ENCODE measurements around the gene MTCP1.
A peak's percentile ranks its signal among the peaks of the same experiment; 100 is the strongest.

The MTCP1 gene, protein sequence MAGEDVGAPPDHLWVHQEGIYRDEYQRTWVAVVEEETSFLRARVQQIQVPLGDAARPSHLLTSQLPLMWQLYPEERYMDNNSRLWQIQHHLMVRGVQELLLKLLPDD

DNA sequence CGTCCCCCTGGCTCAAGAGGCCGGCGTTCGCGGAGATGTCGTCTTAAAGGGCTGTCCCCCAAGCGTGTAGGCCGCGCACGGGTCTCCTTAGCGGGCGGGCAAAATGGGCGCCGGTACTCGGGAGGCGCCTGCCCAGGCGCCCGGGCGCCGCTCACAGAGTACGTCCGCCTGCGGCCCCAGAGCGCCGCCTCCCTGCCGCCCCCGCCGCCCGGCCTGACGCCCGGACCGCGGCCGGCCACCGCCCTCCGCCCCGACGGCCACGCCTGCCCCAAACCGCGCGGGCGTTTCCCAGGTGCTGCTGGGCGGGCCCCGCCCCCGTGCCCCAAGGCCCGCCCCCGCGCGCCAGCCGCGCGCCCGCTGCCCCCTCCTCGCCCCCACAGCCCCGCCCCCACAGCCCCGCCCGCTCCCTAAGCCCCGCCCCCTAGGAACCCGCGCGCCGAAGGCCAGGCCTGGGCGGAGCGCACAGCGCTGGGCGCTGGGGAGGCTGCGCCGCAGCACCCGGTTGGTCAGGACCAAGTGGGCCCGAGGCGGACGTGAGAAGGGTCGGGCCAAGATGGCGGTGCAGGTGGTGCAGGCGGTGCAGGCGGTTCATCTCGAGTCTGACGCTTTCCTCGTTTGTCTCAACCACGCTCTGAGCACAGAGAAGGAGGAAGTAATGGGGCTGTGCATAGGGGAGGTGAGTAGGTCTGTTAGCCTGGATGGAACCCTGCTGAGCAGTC lies at the start of gene MTCP1, which contains the start of the genes BRCC3 and CMC4:
Gene MTCP1 (minus strand): TSS at position 162 of the 719 bp plus-strand sequence. CDS start 5,126 bp downstream, outside the sequence.
Gene BRCC3 (plus strand): TSS at position 534 of the 719 bp plus-strand sequence. CDS start 20 bp downstream, at position 554.
Gene CMC4 (minus strand): TSS at position 162 of the 719 bp plus-strand sequence. CDS start 7,113 bp downstream, outside the sequence.
- Histone ChIP-seq H3K9me3 (ENCODE audit: control insufficient read depth in 2 of 2, low read length in 2 of 2) (no peaks in the 10 kb centered on the region), H3K4me3 (ENCODE audit: low read length in 2 of 2) (peak within 1 kb of the TSS; percentile 82 to 84), H3K36me3 (ENCODE audit: control insufficient read depth in 2 of 2, insufficient read depth in 2 of 2, low read length in 2 of 2) (peaks cover 0 to 3% of the 10 kb centered on the region in 2 donors), H3K27ac (ENCODE audit: low read length) (peak within 1 kb of the TSS; percentile 74), H3K27me3 (ENCODE audit: control insufficient read depth in 1 of 2, insufficient read depth in 2 of 2, low read length in 2 of 2) (no peaks in the 10 kb centered on the region), H3K4me1 (ENCODE audit: control insufficient read depth, insufficient read depth, low read length) (peaks cover 16% of the 10 kb centered on the region), H3K9ac (ENCODE audit: low read length in 2 of 2) (peak within 1 kb of the TSS; percentile 80 to 86)

DNA sequence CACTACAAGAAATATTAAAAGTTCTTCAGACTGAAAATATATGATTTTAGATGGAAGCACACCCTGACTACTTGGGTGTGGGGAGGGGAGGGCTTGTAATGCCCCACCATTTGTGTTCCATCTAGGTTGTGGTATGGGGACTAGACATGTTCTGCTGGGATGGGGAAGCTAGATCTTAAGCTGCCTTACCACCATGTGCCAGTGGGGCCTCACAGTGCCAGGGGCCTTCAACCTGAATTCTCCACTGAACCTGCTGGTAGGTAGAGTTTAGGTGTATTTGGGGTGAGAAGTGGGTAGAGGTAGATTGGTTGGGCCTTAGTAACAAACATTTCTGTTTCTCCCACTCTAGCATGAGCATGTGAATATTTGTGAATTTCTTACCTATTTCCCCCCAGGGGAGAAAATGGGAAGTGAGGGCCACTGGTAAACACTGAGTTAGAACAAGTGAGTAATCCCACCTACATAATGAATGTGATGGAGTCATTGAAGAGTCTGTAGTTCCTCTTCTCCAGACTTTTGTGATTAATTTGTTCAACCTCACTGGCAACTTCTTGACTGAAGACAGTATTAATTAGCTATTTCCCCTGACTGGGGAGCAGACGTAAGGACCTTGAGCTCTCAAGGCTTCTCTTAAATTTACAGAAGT lies 44.4 kb upstream of the MTCP1 start:
- H3K9me3 ChIP-seq (ENCODE audit: control insufficient read depth in 2 of 2, low read length in 2 of 2): no peaks in the 10 kb centered on the region
- no peaks in the 10 kb centered on the region for H3K4me1 ChIP-seq (ENCODE audit: control insufficient read depth, insufficient read depth, low read length)
- H3K27me3 ChIP-seq (ENCODE audit: control insufficient read depth in 1 of 2, insufficient read depth in 2 of 2, low read length in 2 of 2): no peaks in the 10 kb centered on the region
- H3K9ac ChIP-seq (ENCODE audit: low read length in 2 of 2): no peak overlapping the region
- H3K27ac ChIP-seq (ENCODE audit: low read length): no peak overlapping the region
- H3K4me3 ChIP-seq (ENCODE audit: low read length in 2 of 2): no peak overlapping the region
- H3K36me3 ChIP-seq (ENCODE audit: control insufficient read depth in 2 of 2, insufficient read depth in 2 of 2, low read length in 2 of 2): no peaks in the 10 kb centered on the region

DNA sequence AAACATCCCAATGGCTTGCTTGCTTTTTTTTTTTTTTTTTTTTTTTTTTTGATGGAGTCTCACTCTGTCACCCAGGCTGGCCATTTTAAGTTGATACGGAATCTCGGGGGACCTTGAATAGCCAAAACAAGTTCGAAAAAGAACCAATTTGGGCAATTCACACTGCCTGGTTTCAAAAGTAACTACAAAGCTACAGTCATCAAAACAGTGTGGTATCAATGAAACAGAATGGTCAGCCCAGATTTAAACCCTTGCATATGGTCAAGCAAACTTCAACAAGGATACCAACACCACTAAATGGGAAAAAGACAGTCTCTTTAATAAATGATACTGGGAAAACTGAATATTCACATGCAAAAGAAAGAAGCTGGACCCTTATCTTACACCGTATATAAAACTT lies 42.2 kb upstream of the MTCP1 start:
- Histone ChIP-seq H3K27me3 (ENCODE audit: control insufficient read depth in 1 of 2, insufficient read depth in 2 of 2, low read length in 2 of 2) (no peaks in the 10 kb centered on the region), H3K4me3 (ENCODE audit: low read length in 2 of 2) (no peak overlapping the region), H3K9ac (ENCODE audit: low read length in 2 of 2) (no peak overlapping the region), H3K27ac (ENCODE audit: low read length) (no peak overlapping the region), H3K36me3 (ENCODE audit: control insufficient read depth in 2 of 2, insufficient read depth in 2 of 2, low read length in 2 of 2) (peaks cover 0 to 3% of the 10 kb centered on the region in 2 donors), H3K4me1 (ENCODE audit: control insufficient read depth, insufficient read depth, low read length) (no peaks in the 10 kb centered on the region), H3K9me3 (ENCODE audit: control insufficient read depth in 2 of 2, low read length in 2 of 2) (no peaks in the 10 kb centered on the region)

DNA sequence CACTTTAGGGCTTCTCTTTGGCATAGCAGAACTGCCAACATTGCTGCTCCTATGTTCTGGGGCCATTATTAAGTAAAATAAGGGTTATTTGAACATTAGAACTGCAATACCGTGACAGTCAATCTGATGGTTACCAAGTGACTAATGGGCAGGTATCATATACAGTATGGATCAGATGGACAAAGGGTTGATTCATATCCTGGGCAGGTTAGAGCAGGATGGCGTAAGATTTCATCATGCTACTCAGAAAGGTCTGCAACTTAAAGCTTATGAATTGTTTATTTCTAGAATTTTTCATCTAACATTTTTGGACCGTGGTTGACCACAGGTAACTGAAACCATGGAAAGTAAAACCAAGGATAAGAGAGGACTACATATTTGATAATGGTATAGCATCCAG lies 41.2 kb upstream of the MTCP1 start:
- Histone ChIP-seq H3K36me3 (ENCODE audit: control insufficient read depth in 2 of 2, insufficient read depth in 2 of 2, low read length in 2 of 2) (peaks cover 0 to 3% of the 10 kb centered on the region in 2 donors), H3K9ac (ENCODE audit: low read length in 2 of 2) (no peak overlapping the region), H3K9me3 (ENCODE audit: control insufficient read depth in 2 of 2, low read length in 2 of 2) (no peaks in the 10 kb centered on the region), H3K4me3 (ENCODE audit: low read length in 2 of 2) (no peak overlapping the region), H3K27ac (ENCODE audit: low read length) (no peak overlapping the region), H3K4me1 (ENCODE audit: control insufficient read depth, insufficient read depth, low read length) (no peaks in the 10 kb centered on the region), H3K27me3 (ENCODE audit: control insufficient read depth in 1 of 2, insufficient read depth in 2 of 2, low read length in 2 of 2) (no peaks in the 10 kb centered on the region)

DNA sequence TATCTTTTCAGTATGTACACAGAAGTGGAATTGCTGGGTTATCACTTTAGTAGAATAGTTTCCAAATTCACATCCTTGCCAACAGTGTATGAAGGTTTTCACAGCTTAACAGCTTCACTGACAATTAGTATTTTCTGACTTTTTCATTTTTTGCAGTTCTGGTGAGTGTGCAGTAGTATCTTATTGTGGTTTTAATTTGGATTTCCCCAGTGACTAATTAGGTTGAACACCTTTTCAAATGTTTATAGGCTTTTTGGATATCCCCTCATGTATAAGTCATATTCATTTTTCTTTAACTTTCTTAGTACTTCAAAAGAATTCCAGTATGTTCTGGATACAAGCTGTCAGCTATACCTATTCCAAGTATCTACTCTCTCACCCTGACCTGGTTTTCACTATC lies 37.5 kb upstream of the MTCP1 start:
- Histone ChIP-seq H3K36me3 (ENCODE audit: control insufficient read depth in 2 of 2, insufficient read depth in 2 of 2, low read length in 2 of 2) (peaks cover 0 to 3% of the 10 kb centered on the region in 2 donors), H3K27me3 (ENCODE audit: control insufficient read depth in 1 of 2, insufficient read depth in 2 of 2, low read length in 2 of 2) (no peaks in the 10 kb centered on the region), H3K9me3 (ENCODE audit: control insufficient read depth in 2 of 2, low read length in 2 of 2) (no peaks in the 10 kb centered on the region), H3K4me1 (ENCODE audit: control insufficient read depth, insufficient read depth, low read length) (no peaks in the 10 kb centered on the region), H3K4me3 (ENCODE audit: low read length in 2 of 2) (no peak overlapping the region), H3K9ac (ENCODE audit: low read length in 2 of 2) (no peak overlapping the region), H3K27ac (ENCODE audit: low read length) (no peak overlapping the region)

DNA sequence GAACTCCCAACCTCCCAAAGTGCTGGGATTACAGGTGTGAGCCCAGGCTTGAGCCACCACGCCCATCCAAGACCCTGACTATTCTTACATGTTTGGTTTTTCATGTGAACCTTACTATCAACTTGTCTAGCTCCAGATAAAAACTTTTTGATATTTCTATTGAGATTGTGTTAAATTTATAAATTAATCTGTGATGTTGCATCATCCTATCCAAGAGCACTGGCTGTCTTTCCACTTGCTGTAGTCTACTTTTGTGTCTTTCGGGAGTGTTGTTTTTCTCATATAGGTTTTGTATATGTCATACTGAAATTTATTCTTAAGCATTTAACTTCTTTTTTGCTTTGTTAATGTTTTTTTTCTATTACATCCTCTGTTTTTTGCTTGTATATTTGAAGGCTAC lies 35.0 kb upstream of the MTCP1 start:
- no peak overlapping the region for H3K27ac ChIP-seq (ENCODE audit: low read length)
- no peaks in the 10 kb centered on the region for H3K27me3 ChIP-seq (ENCODE audit: control insufficient read depth in 1 of 2, insufficient read depth in 2 of 2, low read length in 2 of 2)
- H3K9me3 ChIP-seq (ENCODE audit: control insufficient read depth in 2 of 2, low read length in 2 of 2): no peaks in the 10 kb centered on the region
- H3K4me1 ChIP-seq (ENCODE audit: control insufficient read depth, insufficient read depth, low read length): no peaks in the 10 kb centered on the region
- no peak overlapping the region for H3K9ac ChIP-seq (ENCODE audit: low read length in 2 of 2)
- no peak overlapping the region for H3K4me3 ChIP-seq (ENCODE audit: low read length in 2 of 2)
- peaks cover 0 to 3% of the 10 kb centered on the region in 2 donors for H3K36me3 ChIP-seq (ENCODE audit: control insufficient read depth in 2 of 2, insufficient read depth in 2 of 2, low read length in 2 of 2)

DNA sequence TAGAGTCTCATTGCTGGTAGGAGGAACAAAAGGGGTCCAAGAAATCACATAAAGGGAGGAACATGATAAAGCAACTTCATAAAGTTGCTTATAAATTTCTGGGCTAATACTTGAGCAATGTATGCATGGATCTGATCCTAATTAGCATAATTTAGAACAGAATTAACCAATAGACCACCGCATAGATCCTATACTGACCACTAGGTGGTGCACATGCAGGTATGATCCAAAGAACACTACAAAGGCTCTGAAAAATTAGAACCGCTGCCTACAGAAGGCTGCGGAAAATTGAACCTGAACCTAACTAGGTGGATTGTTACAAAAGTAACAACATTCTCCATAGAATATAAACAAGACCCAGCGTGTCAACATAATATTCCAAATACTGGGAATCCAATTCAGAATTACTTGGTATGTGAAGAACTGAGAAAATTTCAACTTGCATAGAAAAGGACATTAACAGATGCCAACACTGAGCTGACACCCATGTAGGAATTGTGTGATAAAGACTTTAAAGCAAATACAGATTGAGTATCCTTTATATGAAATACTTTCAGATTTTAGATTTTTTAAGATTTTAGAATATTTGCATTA lies 23.6 kb upstream of the MTCP1 start:
- no peaks in the 10 kb centered on the region for H3K4me1 ChIP-seq (ENCODE audit: control insufficient read depth, insufficient read depth, low read length)
- no peaks in the 10 kb centered on the region for H3K27me3 ChIP-seq (ENCODE audit: control insufficient read depth in 1 of 2, insufficient read depth in 2 of 2, low read length in 2 of 2)

DNA sequence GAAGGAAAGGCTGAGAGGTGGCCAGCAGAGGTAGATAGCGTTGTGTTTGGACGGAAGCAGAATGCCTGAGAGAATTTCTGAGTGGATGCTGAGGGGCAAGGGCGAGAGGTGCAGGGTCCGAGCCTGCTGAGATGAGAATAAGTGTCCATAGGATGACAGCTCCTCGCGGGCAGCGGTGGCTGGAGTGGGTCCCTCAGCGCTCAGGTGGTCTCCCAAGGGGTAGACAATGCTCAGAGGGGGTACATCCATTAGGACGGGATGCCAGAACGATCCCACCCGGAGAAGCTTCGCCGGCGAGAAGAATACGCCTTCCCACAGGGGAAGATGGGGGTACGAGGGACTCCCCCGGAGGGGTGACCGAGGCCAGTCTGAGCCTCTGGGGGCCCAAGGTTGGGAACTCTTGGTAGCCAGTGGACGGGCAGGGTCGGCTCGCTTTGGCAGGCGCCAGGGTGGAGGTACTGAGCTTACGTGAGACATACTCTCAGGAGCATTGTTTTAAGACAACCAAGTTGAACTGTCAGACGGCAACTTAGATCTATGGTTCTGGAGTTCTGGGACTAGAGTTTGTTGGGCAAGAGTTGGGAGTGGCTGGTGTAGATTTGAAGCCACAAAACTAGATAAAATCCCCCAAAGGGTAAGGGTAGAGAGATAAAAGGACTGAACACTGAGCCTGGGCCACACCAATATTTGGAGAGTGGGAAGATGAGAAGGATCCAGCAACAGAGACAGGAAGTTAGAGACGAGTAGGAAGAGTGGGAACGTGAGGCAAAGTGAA lies 16.2 kb upstream of the MTCP1 start:
- no peaks in the 10 kb centered on the region for H3K27me3 ChIP-seq (ENCODE audit: control insufficient read depth in 1 of 2, insufficient read depth in 2 of 2, low read length in 2 of 2)
- H3K9me3 ChIP-seq (ENCODE audit: control insufficient read depth in 2 of 2, low read length in 2 of 2): no peaks in the 10 kb centered on the region
- peaks cover 0 to 8% of the 10 kb centered on the region in 2 donors for H3K36me3 ChIP-seq (ENCODE audit: control insufficient read depth in 2 of 2, insufficient read depth in 2 of 2, low read length in 2 of 2)
- H3K9ac ChIP-seq (ENCODE audit: low read length in 2 of 2): no peak overlapping the region
- no peak overlapping the region for H3K27ac ChIP-seq (ENCODE audit: low read length)
- H3K4me3 ChIP-seq (ENCODE audit: low read length in 2 of 2): no peak overlapping the region
- no peaks in the 10 kb centered on the region for H3K4me1 ChIP-seq (ENCODE audit: control insufficient read depth, insufficient read depth, low read length)

More for the DNA sequence above, 23.6 kb upstream of the MTCP1 start:
- Histone ChIP-seq H3K4me3 (ENCODE audit: low read length in 2 of 2) (no peak overlapping the region), H3K36me3 (ENCODE audit: control insufficient read depth in 2 of 2, insufficient read depth in 2 of 2, low read length in 2 of 2) (no peaks in the 10 kb centered on the region), H3K9ac (ENCODE audit: low read length in 2 of 2) (no peak overlapping the region), H3K9me3 (ENCODE audit: control insufficient read depth in 2 of 2, low read length in 2 of 2) (no peaks in the 10 kb centered on the region), H3K27ac (ENCODE audit: low read length) (no peak overlapping the region)

DNA sequence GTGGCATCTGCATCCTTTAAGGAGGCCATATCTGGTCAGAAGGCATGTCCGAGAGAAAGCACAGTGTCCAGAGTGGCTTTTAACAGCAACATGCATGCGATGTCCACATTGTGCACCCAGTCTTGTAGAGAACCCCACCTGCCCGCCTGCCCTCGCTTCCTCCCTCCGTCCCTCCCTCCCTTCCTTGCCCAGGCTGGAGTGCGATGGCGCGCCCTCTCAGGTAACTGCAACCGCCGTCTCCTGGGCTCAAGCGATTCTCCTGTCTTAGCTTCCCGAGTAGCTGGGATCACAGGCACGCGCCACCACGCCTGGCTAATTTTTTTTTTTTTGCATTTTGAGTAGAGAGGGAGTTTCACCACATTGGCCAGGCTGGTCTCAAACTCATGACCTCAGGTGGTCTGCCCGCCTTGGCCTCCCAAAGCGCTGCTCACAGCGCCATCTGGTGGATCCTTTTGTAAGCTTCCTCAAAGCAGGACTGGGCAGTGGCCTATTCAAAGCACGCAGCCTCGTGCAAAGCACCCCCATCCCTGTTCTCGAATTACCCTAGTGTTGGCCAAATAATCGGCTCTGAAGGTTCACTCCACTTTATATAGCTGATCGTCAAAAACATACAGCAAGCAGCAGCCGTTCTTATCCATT lies 15.4 kb upstream of the MTCP1 start:
- H3K4me3 ChIP-seq (ENCODE audit: low read length in 2 of 2): no peak overlapping the region
- no peaks in the 10 kb centered on the region for H3K27me3 ChIP-seq (ENCODE audit: control insufficient read depth in 1 of 2, insufficient read depth in 2 of 2, low read length in 2 of 2)
- H3K9ac ChIP-seq (ENCODE audit: low read length in 2 of 2): no peak overlapping the region
- H3K9me3 ChIP-seq (ENCODE audit: control insufficient read depth in 2 of 2, low read length in 2 of 2): no peaks in the 10 kb centered on the region
- H3K27ac ChIP-seq (ENCODE audit: low read length): no peak overlapping the region
- H3K36me3 ChIP-seq (ENCODE audit: control insufficient read depth in 2 of 2, insufficient read depth in 2 of 2, low read length in 2 of 2): peaks cover 0 to 8% of the 10 kb centered on the region in 2 donors
- no peaks in the 10 kb centered on the region for H3K4me1 ChIP-seq (ENCODE audit: control insufficient read depth, insufficient read depth, low read length)
